ENCODE data around the gene CLINT1.

- no peak for TF ChIP-seq POLR2A (IDR thresholded peaks at IDR 0.05)
- TF ChIP-seq CTCF (IDR thresholded peaks at IDR 0.05 in 4 of 5, conservative IDR thresholded peaks at IDR 0.05 in 1 of 5): no peak
These were observed 123.0 kb downstream of the CLINT1 start for GRCh38 chr5:157735991-157736390.

Measured in gastrocnemius medialis (tissue), 4 donors.